HG03558 (cell line): ENCODE results near the gene SETD3.

Experiments
- ATAC-seq: cut with Tn5 transposase; IDR thresholded peaks from one replicate; pipeline ENCODE4 v1.9.1; 2021; ENCODE audit warnings: moderate number of reproducible peaks; ENCODE audit not compliant: unreplicated experiment; ENCODE audit errors: extremely low read depth

Gene SETD3

GRCh38 chr14:99479906-99480869 lies at the start of gene SETD3:
TSS of gene SETD3 (minus strand) at chr14:99480859. CDS start at chr14:99465805, 15,054 bp downstream.
- no peak for ATAC-seq

GRCh38 chr14:99529899-99530298 lies 49.2 kb upstream of the SETD3 start:
- ATAC-seq: no peak

GRCh38 chr14:99527427-99528076 lies 46.9 kb upstream of the SETD3 start:
- ATAC-seq: no peak

- no peak for ATAC-seq
Observed at GRCh38 chr14:99527026-99527425, 46.4 kb upstream of the SETD3 start.

GRCh38 chr14:99525699-99526080 lies 45.0 kb upstream of the SETD3 start:
- ATAC-seq: no peak

GRCh38 chr14:99524804-99525698 lies 44.4 kb upstream of the SETD3 start:
- ATAC-seq: no peak

GRCh38 chr14:99524091-99524661 lies 43.5 kb upstream of the SETD3 start:
- no peak for ATAC-seq

- ATAC-seq: no peak
Observed at GRCh38 chr14:99523704-99524055, 43.0 kb upstream of the SETD3 start.

GRCh38 chr14:99522934-99523703 lies 42.5 kb upstream of the SETD3 start:
- ATAC-seq: no peak

GRCh38 chr14:99522457-99522891 lies 41.8 kb upstream of the SETD3 start:
- ATAC-seq: no peak

- no peak for ATAC-seq
Observed at GRCh38 chr14:99522025-99522401, 41.4 kb upstream of the SETD3 start.

GRCh38 chr14:99521176-99522024 lies 40.7 kb upstream of the SETD3 start:
- no peak for ATAC-seq

- no peak for ATAC-seq
Observed at GRCh38 chr14:99520571-99521081, 40.0 kb upstream of the SETD3 start.

GRCh38 chr14:99519931-99520421 lies 39.3 kb upstream of the SETD3 start:
- ATAC-seq: no peak

GRCh38 chr14:99519347-99519881 lies 38.8 kb upstream of the SETD3 start:
- no peak for ATAC-seq

- no peak for ATAC-seq
Observed at GRCh38 chr14:99518441-99519346, 38.0 kb upstream of the SETD3 start.
